ENCODE data around the gene SLC25A36.
A peak's percentile ranks its signal among the peaks of the same experiment; 100 is the strongest.
"Not testable (repeated sequence)": the region's sequence is repeated elsewhere in the genome, so short reads cannot be mapped to it uniquely, and the experiment has no call there.

SLC25A36 gene

DNA sequence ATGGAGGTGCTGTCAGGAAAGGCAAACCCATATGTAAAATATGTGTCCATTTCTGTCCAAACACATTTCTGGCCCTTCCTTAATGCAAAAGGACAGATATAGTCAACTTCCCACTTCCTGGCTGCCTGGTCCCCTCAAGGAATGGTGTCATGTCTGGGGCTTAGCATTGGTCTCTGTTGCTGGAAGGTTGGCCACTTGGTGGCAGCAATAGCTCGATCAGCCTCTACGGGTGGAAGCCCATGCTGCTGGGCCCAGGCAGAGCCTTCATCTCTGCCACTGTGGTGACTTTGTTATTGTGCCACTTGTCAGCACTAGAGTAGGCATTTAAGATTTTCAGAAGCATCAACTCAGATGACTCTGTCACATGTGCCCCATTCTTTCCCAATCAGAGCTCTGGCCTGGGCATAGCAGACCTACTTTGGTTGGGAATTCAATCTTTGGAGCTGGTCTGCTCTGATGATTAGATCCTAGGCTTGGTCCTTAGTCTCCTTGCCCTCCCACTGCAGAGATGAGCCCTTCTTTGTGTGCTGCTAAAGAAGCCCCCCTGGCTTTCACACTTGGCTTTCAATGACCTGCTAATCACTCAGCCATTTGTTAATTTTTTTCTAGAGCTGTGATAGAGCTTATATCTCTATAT, 58.5 kb downstream of the SLC25A36 start:
- peak; percentile 47 for DNase-seq

GRCh38 chr3:141000686-141001085, 59.0 kb downstream of the SLC25A36 start:
- no peak for DNase-seq

- DNase-seq: no peak
Measured at GRCh38 chr3:141006344-141006743, 64.7 kb downstream of the SLC25A36 start.

DNA sequence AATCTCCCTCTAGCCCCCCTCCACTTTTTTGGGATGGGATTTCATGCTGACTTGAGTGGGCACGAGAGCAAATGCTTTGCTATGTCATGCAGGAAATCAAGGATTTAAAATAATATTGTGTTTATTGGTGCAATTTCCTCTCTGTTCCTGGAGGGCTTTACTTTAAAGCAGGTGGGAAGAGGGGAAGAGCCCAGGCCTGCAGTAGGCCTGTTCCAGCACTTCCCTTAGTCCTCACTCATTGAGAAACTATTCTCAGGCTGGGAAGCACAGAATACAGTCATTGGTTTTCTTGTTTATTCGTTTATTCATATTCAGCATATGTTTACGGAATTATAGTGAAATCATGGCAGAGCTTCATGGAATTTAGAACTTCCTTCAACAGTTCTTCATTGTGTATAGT, 67.9 kb downstream of the SLC25A36 start:
- DNase-seq: no peak

DNA sequence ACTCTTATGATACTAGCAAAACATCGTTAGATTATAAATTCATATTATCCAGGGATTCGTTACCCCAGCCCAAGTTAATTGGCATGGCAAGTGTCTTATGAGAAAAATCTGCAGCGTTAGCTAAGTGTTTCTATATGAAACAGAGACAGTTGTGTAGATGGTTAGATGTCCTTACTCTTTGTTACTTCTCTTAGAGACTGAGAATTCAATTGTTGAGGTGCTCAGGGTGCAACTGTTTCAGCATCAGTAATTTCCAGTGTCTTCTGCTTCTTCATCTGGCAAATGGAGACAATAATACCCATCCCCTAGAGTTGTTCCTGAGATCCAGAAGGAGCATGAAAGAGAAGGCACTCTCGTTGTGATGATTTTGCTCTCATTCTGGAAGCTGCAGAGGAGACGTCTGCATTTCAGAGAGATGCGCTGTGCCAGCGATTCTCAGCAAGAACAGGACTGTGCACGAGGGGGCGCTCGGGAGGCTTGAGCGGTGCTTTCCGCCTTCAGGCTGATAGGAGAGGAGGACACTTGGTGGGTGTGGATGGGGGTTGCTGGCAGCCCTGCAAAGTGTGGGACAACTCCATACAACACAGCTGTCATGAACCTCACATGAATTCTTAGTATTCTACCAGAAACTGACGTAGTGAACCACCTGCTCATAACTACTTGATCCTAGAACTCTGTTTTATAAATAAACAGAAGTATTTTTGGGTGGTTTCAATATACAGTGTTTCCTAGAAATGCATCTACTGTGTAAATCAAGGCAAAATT, 69.8 kb downstream of the SLC25A36 start:
- peak; percentile 68 for DNase-seq

- DNase-seq: no peak
Measured at GRCh38 chr3:141011997-141012262, 70.3 kb downstream of the SLC25A36 start.

GRCh38 chr3:141012571-141012970, 70.9 kb downstream of the SLC25A36 start:
- DNase-seq: no peak

- no peak for DNase-seq
Measured at GRCh38 chr3:141015481-141015880, 73.8 kb downstream of the SLC25A36 start.

- DNase-seq: not testable (repeated sequence)
Measured at GRCh38 chr3:141017366-141018322, 76.0 kb downstream of the SLC25A36 start.

GRCh38 chr3:141019244-141019643, 77.6 kb downstream of the SLC25A36 start:
- DNase-seq: no peak

GRCh38 chr3:141020143-141020830, 78.7 kb downstream of the SLC25A36 start:
- no peak for DNase-seq

DNA sequence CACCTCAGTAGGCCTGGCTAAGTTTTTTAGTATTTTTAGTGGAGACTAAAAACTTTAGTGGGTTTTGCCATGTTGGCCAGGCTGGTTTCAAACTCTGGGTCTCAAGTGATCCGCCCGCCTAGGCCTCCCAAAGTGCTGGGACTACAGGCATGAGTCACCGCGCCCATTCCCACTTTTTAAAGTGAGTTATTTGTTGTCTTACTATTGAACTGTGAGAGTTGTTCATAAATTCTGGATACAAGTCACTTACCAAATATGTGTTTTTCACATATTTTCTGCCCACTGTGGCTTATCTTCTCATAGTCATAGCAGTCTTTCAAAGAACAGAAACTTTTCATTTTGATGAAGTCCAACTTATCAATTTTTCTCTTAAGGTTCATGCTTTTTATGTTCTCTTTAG, 79.6 kb downstream of the SLC25A36 start:
- DNase-seq: no peak

Measured in activated CD8-positive, alpha-beta memory T cell treated with anti-CD3 and anti-CD28 coated beads, Interleukin-2, amount 50 U/mL, for 4 hours (primary cell).